IMR-90 (cell line): ENCODE measurements around the gene ELANE. TPM values are rescaled to one million over a fixed set of nuclear protein-coding genes. Genes with fewer than 3 reads are reported as not detected.

ENCODE experiments used
- ATAC-seq: fragments of 200-7000 bp; cut with Tn5 transposase; 2 replicates; pipeline ENCODE4 v1.9.1; 2020; ENCODE audit warnings: low read depth, mild to moderate bottlenecking, moderate library complexity
- BruUV-seq: library from RNA; stranded (reverse); fragments of 400-500 nt; replicated peaks from 2 replicates; lab custom pipeline; 2021; lab: Mats Ljungman, UMichigan
- CTCF ChIA-PET: fragments of 300-600 bp; formaldehyde crosslinking; extraction: SDS; loops from one replicate; lab custom pipeline; 2021; ENCODE audit warnings: antibody characterized with exemption; lab: Yijun Ruan, JAX
- POLR2A ChIA-PET: fragments of 300-600 bp; sonication (Branson Sonifier 250); formaldehyde crosslinking; loops from one replicate; lab custom pipeline; 2022; ENCODE audit warnings: antibody characterized with exemption; ENCODE audit not compliant: unreplicated experiment; lab: Charles Lee
- DNase-seq: peaks from one replicate; pipeline ENCODE4 v3.0.0; 2013
- H2AFZ ChIP-seq: replicated peaks from 2 replicates; pipeline ENCODE3; 2013; ENCODE audit warnings: low read length, mild to moderate bottlenecking; ENCODE audit not compliant: poor library complexity
- H2AK5ac ChIP-seq: 2 replicates; pipeline ENCODE4 v1.6.1; 2013; ENCODE audit warnings: low read depth, low read length, inconsistent platforms
- H2AK9ac ChIP-seq: replicated peaks from 2 replicates; pipeline ENCODE3; 2013; ENCODE audit warnings: mild to moderate bottlenecking, low read depth, low read length, moderate library complexity; ENCODE audit not compliant: poor library complexity
- H2BK120ac ChIP-seq: 2 replicates; pipeline ENCODE4 v1.6.1; 2013; ENCODE audit warnings: low read depth, low read length, inconsistent platforms
- H2BK15ac ChIP-seq: 3 replicates; pipeline ENCODE4 v1.6.1; 2013; ENCODE audit warnings: low read depth, low read length, inconsistent platforms
- H2BK20ac ChIP-seq: 2 replicates; pipeline ENCODE4 v1.6.1; 2013; ENCODE audit warnings: low read depth, mild to moderate bottlenecking, inconsistent platforms, low read length, moderate library complexity
- H2BK5ac ChIP-seq: 2 replicates; pipeline ENCODE4 v1.6.1; 2013; ENCODE audit warnings: mild to moderate bottlenecking, low read depth, low read length, inconsistent platforms; ENCODE audit not compliant: poor library complexity, severe bottlenecking
- H3K14ac ChIP-seq: replicated peaks from 2 replicates; pipeline ENCODE4 v1.6.1; 2013; ENCODE audit warnings: low read depth, low read length, inconsistent platforms
- H3K18ac ChIP-seq: 2 replicates; pipeline ENCODE4 v1.6.1; 2013; ENCODE audit warnings: low read depth, low read length, control low read depth
- H3K23ac ChIP-seq: 2 replicates; pipeline ENCODE4 v1.6.1; 2013; ENCODE audit warnings: low read depth, low read length, inconsistent platforms
- H3K27ac ChIP-seq: 2 replicates; pipeline ENCODE4 v1.5.1; 2013; ENCODE audit warnings: mild to moderate bottlenecking, control low read depth, low read length; ENCODE audit not compliant: insufficient read depth
- H3K27me3 ChIP-seq: 2 replicates; pipeline ENCODE4 v1.6.1; 2013; ENCODE audit warnings: low read length; ENCODE audit not compliant: control insufficient read depth, insufficient read depth
- H3K36me3 ChIP-seq: 2 replicates; pipeline ENCODE4 v1.6.1; 2013; ENCODE audit warnings: low read length, mixed read lengths; ENCODE audit not compliant: control insufficient read depth, insufficient read depth
- H3K4ac ChIP-seq: 2 replicates; pipeline ENCODE4 v1.6.1; 2013; ENCODE audit warnings: low read depth, low read length, inconsistent platforms
- H3K4me1 ChIP-seq: 2 replicates; pipeline ENCODE4 v1.6.1; 2013; ENCODE audit warnings: low read length, mixed read lengths; ENCODE audit not compliant: control insufficient read depth, insufficient read depth
- H3K4me2 ChIP-seq: 2 replicates; pipeline ENCODE4 v1.6.1; 2013; ENCODE audit warnings: low read depth, mild to moderate bottlenecking, control low read depth, low read length, moderate library complexity
- H3K4me3 ChIP-seq: 2 replicates; pipeline ENCODE4 v1.5.1; 2013; ENCODE audit warnings: low read depth, mild to moderate bottlenecking, control low read depth, low read length, moderate library complexity; ENCODE audit not compliant: insufficient read depth
- H3K56ac ChIP-seq: 2 replicates; pipeline ENCODE4 v1.6.1; 2013; ENCODE audit warnings: low read length, inconsistent platforms; ENCODE audit not compliant: insufficient read depth; ENCODE audit errors: extremely low read depth
- H3K79me1 ChIP-seq, 2 experiments: 2 replicates each; pipeline ENCODE4 v1.6.1; 2013; ENCODE audit warnings: low read length in 2 of 2, inconsistent platforms in 1 of 2, low read depth in 1 of 2
- H3K9ac ChIP-seq: 2 replicates; pipeline ENCODE4 v1.6.1; 2013; ENCODE audit warnings: low read depth, low read length, control low read depth
- H3K9me1 ChIP-seq: 2 replicates; pipeline ENCODE4 v1.6.1; 2013; ENCODE audit warnings: low read length, inconsistent platforms; ENCODE audit not compliant: insufficient read depth
- H3K9me3 ChIP-seq: 2 replicates; pipeline ENCODE4 v1.6.1; 2013; ENCODE audit warnings: low read length; ENCODE audit not compliant: control insufficient read depth, insufficient read depth
- H4K20me1 ChIP-seq: 2 replicates; pipeline ENCODE4 v1.6.1; 2013; ENCODE audit warnings: low read length, inconsistent platforms; ENCODE audit not compliant: insufficient read depth
- H4K5ac ChIP-seq: 2 replicates; pipeline ENCODE4 v1.6.1; 2013; ENCODE audit warnings: mild to moderate bottlenecking, low read depth, low read length, control low read depth
- H4K8ac ChIP-seq, 2 experiments: 2 replicates each; pipeline ENCODE4 v1.6.1; 2013; ENCODE audit warnings: low read depth in 2 of 2, low read length in 2 of 2, control low read depth in 1 of 2, inconsistent platforms in 1 of 2
- H4K91ac ChIP-seq: 2 replicates; pipeline ENCODE4 v1.6.1; 2013; ENCODE audit warnings: low read depth, low read length, inconsistent platforms; ENCODE audit not compliant: insufficient read depth
- BHLHE40 ChIP-seq: fragments of 150-350 bp; IDR thresholded peaks from 2 replicates; pipeline ENCODE4 v1.6.1; 2016; ENCODE audit warnings: mild to moderate bottlenecking, low read depth, low read length
- CEBPB ChIP-seq: IDR thresholded peaks from 2 replicates; pipeline ENCODE4 v1.6.1; 2012; ENCODE audit warnings: low read depth, low read length, improper control_type of control experiment
- CHD1 ChIP-seq: IDR thresholded peaks from 2 replicates; pipeline ENCODE4 v1.6.1; 2012; ENCODE audit warnings: low read depth, low read length, improper control_type of control experiment
- FOS ChIP-seq: fragments of 150-350 bp; IDR thresholded peaks from 2 replicates; pipeline ENCODE4 v1.6.1; 2016; ENCODE audit warnings: low read depth, low read length
- MAZ ChIP-seq: IDR thresholded peaks from 2 replicates; pipeline ENCODE4 v1.6.1; 2012; ENCODE audit warnings: low read depth, mild to moderate bottlenecking, low read length, improper control_type of control experiment, moderate library complexity, borderline replicate concordance
- MXI1 ChIP-seq: IDR thresholded peaks from 2 replicates; pipeline ENCODE4 v1.6.1; 2012; ENCODE audit warnings: low read depth, mild to moderate bottlenecking, low read length, moderate library complexity, borderline replicate concordance
- NFE2L2 ChIP-seq: fragments of 150-350 bp; IDR thresholded peaks from 2 replicates; pipeline ENCODE4 v1.6.1; 2016; ENCODE audit warnings: low read depth, mild to moderate bottlenecking, low read length
- POLR2A ChIP-seq: IDR thresholded peaks from 2 replicates; pipeline ENCODE4 v1.6.1; 2012; ENCODE audit warnings: mild to moderate bottlenecking, low read depth, low read length
- RAD21 ChIP-seq: IDR thresholded peaks from 2 replicates; pipeline ENCODE4 v1.6.1; 2012; ENCODE audit warnings: low read length, improper control_type of control experiment
- RCOR1 ChIP-seq: IDR thresholded peaks from 2 replicates; pipeline ENCODE4 v1.6.1; 2012; ENCODE audit warnings: mild to moderate bottlenecking, low read length, improper control_type of control experiment; ENCODE audit not compliant: insufficient replicate concordance
- RFX5 ChIP-seq: IDR thresholded peaks from 2 replicates; pipeline ENCODE4 v1.8.0; 2012; ENCODE audit warnings: low read depth, mild to moderate bottlenecking, low read length, moderate library complexity
- SMC3 ChIP-seq: fragments of 150-350 bp; IDR thresholded peaks from 2 replicates; pipeline ENCODE4 v1.6.1; 2016; ENCODE audit warnings: low read depth, mild to moderate bottlenecking, antibody characterized with exemption, low read length, moderate library complexity
- WGBS, 2 experiments: methylation state at CpG; one replicate each; pipeline versions ENCODE4 v1.1.5 to v1.1.7; 2013; ENCODE audit warnings: missing lambda C conversion rate in 2 of 2; ENCODE audit not compliant: insufficient read length in 1 of 2; ENCODE audit errors: extremely low coverage in 2 of 2; 5-methylcytosine and 5-hydroxymethylcytosine counted together
- dilution Hi-C: fragments of 300-500 bp; cut with HindIII; formaldehyde crosslinking; loops from one replicate; pipeline ENCODE4 v1.14.3; 2018; ENCODE audit warnings: low sequenced_read_pairs; ENCODE audit not compliant: unreplicated experiment
- in situ Hi-C: fragments of 300-500 bp; cut with MboI; formaldehyde crosslinking; loops from 3 replicates; pipeline ENCODE4 v1.14.3; 2019; ENCODE audit warnings: low sequenced_read_pairs, inconsistent platforms, mixed read lengths
- intact Hi-C: fragments of 100-400 bp; cut with micrococcal nuclease; formaldehyde crosslinking; loops from 2 replicates; pipeline ENCODE4 v1.10.0; 2022
- polyA plus RNA-seq, 3 experiments: library from polyadenylated mRNA; depleted of rRNA; stranded (reverse); fragments of >200 nt; gene quantifications; 2 replicates each; pipeline ENCODE4 v1.2.3, GENCODE V29; 2012; ENCODE audit warnings: low replicate concordance in 1 of 3
- total RNA-seq: library from RNA; depleted of rRNA; stranded (reverse); fragments of >200 nt; gene quantifications from 2 replicates; pipeline ENCODE4 v1.2.3, GENCODE V29; 2012
- TF ChIP-seq, protein P1 (sequence below): fragments of 150-350 bp; IDR thresholded peaks from 2 replicates; pipeline ENCODE4 v1.6.1; 2017; ENCODE audit warnings: mild to moderate bottlenecking, antibody characterized with exemption, low read length, low read depth
- TF ChIP-seq, protein P2 (sequence below): conservative IDR thresholded peaks from 2 replicates; pipeline ENCODE4 v1.5.1; 2012; ENCODE audit warnings: mild to moderate bottlenecking, low read depth, low read length, improper control_type of control experiment

The ELANE gene
- total and polyA plus RNA-seq, 2 of the 4 experiments (the other 2 are of a cell fraction), result 0.27 TPM; not detected in 1

DNA sequence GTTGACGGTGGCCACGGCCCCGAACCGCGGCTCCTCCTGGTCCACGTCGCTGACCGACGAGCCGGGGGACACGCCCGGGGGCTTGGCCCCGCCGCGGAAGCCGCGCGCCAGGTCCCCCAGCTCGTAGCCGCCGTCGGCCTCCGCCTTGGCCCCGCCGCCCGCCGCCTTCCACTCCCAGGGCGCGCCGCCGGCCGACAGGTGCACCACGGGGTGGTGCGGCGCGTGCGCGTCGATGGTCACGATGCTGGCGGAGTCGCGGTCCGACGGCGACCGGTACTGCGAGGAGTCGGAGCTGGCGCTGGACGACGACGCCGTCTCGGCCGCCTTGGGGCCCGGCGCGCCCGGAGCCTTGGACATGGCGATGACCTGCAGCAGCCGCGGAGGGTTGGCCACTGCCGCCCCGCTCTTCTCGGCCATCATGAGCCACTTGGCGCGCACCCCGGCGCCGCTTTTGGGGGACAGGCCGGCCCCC is 39.3 kb upstream of the ELANE start:
- Histone ChIP-seq H3K23ac (no peak overlapping the region), H4K5ac (no peak overlapping the region), H4K8ac (no peak overlapping the region), H3K9ac (no peak overlapping the region), H3K14ac (no peak overlapping the region), H2BK15ac (no peak overlapping the region), H3K56ac (no peak overlapping the region), H2BK5ac (no peak overlapping the region), H3K4me2 (no peak overlapping the region), H3K79me1 (peaks cover 8 to 24% of the 10 kb centered on the region in 2 experiments), H4K91ac (no peak overlapping the region), H3K9me1 (no peaks in the 10 kb centered on the region), H3K4me1 (no peaks in the 10 kb centered on the region), H3K27me3 (no peaks in the 10 kb centered on the region), H3K4ac (no peak overlapping the region), H3K36me3 (peaks cover 67% of the 10 kb centered on the region), H2AK9ac (no peak overlapping the region), H3K18ac (no peak overlapping the region), H2AFZ (no peak overlapping the region), H2BK20ac (no peak overlapping the region), H3K4me3 (no peak overlapping the region), H4K20me1 (peaks cover 49% of the 10 kb centered on the region), H2BK120ac (no peak overlapping the region), H2AK5ac (no peak overlapping the region), H3K27ac (no peak overlapping the region), H3K9me3 (no peaks in the 10 kb centered on the region)
- 93% methylated on average over 38 of the region's 72 CpGs; no CpG with 5 or more reads in 1 of the 2 experiments for WGBS, 2 experiments
- ATAC-seq (no peak), DNase-seq (no peak)
- BruUV-seq, result no TSS peak
- TF ChIP-seq POLR2A, result no peak
- no peak for TF ChIP-seq RCOR1
- TF ChIP-seq RAD21, result no peak
- TF ChIP-seq, protein P1, sequence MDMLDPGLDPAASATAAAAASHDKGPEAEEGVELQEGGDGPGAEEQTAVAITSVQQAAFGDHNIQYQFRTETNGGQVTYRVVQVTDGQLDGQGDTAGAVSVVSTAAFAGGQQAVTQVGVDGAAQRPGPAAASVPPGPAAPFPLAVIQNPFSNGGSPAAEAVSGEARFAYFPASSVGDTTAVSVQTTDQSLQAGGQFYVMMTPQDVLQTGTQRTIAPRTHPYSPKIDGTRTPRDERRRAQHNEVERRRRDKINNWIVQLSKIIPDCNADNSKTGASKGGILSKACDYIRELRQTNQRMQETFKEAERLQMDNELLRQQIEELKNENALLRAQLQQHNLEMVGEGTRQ, result no peak
- TF ChIP-seq RFX5, result no peak
- TF ChIP-seq MXI1, result no peak
- no peak for TF ChIP-seq CEBPB
- no peak for TF ChIP-seq NFE2L2
- TF ChIP-seq BHLHE40, result no peak
- TF ChIP-seq SMC3, result no peak
- TF ChIP-seq MAZ, result no peak
- TF ChIP-seq FOS, result no peak
- TF ChIP-seq, protein P2, sequence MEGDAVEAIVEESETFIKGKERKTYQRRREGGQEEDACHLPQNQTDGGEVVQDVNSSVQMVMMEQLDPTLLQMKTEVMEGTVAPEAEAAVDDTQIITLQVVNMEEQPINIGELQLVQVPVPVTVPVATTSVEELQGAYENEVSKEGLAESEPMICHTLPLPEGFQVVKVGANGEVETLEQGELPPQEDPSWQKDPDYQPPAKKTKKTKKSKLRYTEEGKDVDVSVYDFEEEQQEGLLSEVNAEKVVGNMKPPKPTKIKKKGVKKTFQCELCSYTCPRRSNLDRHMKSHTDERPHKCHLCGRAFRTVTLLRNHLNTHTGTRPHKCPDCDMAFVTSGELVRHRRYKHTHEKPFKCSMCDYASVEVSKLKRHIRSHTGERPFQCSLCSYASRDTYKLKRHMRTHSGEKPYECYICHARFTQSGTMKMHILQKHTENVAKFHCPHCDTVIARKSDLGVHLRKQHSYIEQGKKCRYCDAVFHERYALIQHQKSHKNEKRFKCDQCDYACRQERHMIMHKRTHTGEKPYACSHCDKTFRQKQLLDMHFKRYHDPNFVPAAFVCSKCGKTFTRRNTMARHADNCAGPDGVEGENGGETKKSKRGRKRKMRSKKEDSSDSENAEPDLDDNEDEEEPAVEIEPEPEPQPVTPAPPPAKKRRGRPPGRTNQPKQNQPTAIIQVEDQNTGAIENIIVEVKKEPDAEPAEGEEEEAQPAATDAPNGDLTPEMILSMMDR, result no peak
- TF ChIP-seq CHD1, result no peak
- dilution Hi-C loops, result no loop called here
- ChIA-PET CTCF (no interaction called here), POLR2A (no interaction called here)
- intact Hi-C loops, result no loop called here
- in situ Hi-C loops, result no loop called here
